HG02884 (cell line): ENCODE measurements around the gene FAM8A1.

ENCODE experiments used
- ATAC-seq: cut with Tn5 transposase; IDR thresholded peaks from one replicate; pipeline ENCODE4 v1.9.1; 2021; ENCODE audit warnings: mild to moderate bottlenecking, moderate library complexity; ENCODE audit not compliant: unreplicated experiment

Gene FAM8A1

GRCh38 chr6:17600527-17601385 lies 654 bp downstream of the FAM8A1 start:
- ATAC-seq, result peak; percentile 41

GRCh38 chr6:17601386-17601703 lies 1.2 kb downstream of the FAM8A1 start:
- ATAC-seq, result no peak

GRCh38 chr6:17602888-17603287 lies 2.8 kb downstream of the FAM8A1 start:
- no peak for ATAC-seq

GRCh38 chr6:17606606-17607005 lies 6.5 kb downstream of the FAM8A1 start:
- ATAC-seq, result no peak

- ATAC-seq, result no peak
Measured at GRCh38 chr6:17610835-17611234, 10.7 kb downstream of the FAM8A1 start.

GRCh38 chr6:17612048-17612447 lies 11.9 kb downstream of the FAM8A1 start:
- no peak for ATAC-seq

- ATAC-seq, result no peak
Measured at GRCh38 chr6:17615794-17616193, 15.7 kb downstream of the FAM8A1 start.

GRCh38 chr6:17621003-17621402 lies 20.9 kb downstream of the FAM8A1 start:
- ATAC-seq, result peak; percentile 80

GRCh38 chr6:17622144-17622543 lies 22.0 kb downstream of the FAM8A1 start:
- ATAC-seq, result no peak

GRCh38 chr6:17624396-17624795 lies 24.3 kb downstream of the FAM8A1 start:
- no peak for ATAC-seq

GRCh38 chr6:17628873-17629272 lies 28.8 kb downstream of the FAM8A1 start:
- ATAC-seq, result peak; percentile 69

GRCh38 chr6:17629824-17630510 lies 29.9 kb downstream of the FAM8A1 start:
- ATAC-seq, result no peak

- ATAC-seq, result no peak
Measured at GRCh38 chr6:17630511-17631073, 30.5 kb downstream of the FAM8A1 start.

GRCh38 chr6:17632934-17633333 lies 32.8 kb downstream of the FAM8A1 start:
- no peak for ATAC-seq

GRCh38 chr6:17633465-17634188 lies 33.5 kb downstream of the FAM8A1 start:
- no peak for ATAC-seq

- no peak for ATAC-seq
Measured at GRCh38 chr6:17635568-17635967, 35.5 kb downstream of the FAM8A1 start.

- ATAC-seq, result no peak
Measured at GRCh38 chr6:17638212-17638715, 38.2 kb downstream of the FAM8A1 start.

GRCh38 chr6:17640477-17640917 lies 40.4 kb downstream of the FAM8A1 start:
- ATAC-seq, result no peak

GRCh38 chr6:17648745-17649144 lies 48.6 kb downstream of the FAM8A1 start:
- ATAC-seq, result no peak

GRCh38 chr6:17650656-17651309 lies 50.7 kb downstream of the FAM8A1 start:
- no peak for ATAC-seq
